H1 (cell line): ENCODE results near the gene NDUFA5. TPM values are rescaled to one million over a fixed set of nuclear protein-coding genes. Genes with fewer than 3 reads are reported as not detected.
"Not testable (repeated sequence)": the region's sequence is repeated elsewhere in the genome, so short reads cannot be mapped to it uniquely, and the experiment has no call there.

ENCODE experiments used
- CTCF ChIA-PET: fragments of 300-600 bp; sonication (Branson Sonifier 250); formaldehyde crosslinking; loops from one replicate; lab custom pipeline; 2021; ENCODE audit not compliant: partially characterized antibody; lab: Charles Lee
- POLR2A ChIA-PET: fragments of 300-600 bp; sonication (Branson Sonifier 250); formaldehyde crosslinking; loops from one replicate; lab custom pipeline; 2021; ENCODE audit warnings: inconsistent platforms; ENCODE audit not compliant: partially characterized antibody; lab: Charles Lee
- DNase-seq, 2 experiments: peaks; one replicate each; pipeline versions ENCODE4 v3.0.0 to v3.0.0-alpha.2; 2010 to 2022; ENCODE audit warnings: low spot score in 2 of 2, low read depth in 1 of 2, mixed read lengths in 1 of 2
- FAIRE-seq: peaks from 2 replicates; lab custom pipeline; 2011; peaks lifted over from hg19 to GRCh38; lab: Jason Lieb, UNC
- H2AFZ ChIP-seq: 2 replicates; pipeline ENCODE4 v1.8.1; 2012; ENCODE audit warnings: low read length, inconsistent platforms
- H2AK5ac ChIP-seq: 2 replicates; pipeline ENCODE4 v1.6.1; 2013; ENCODE audit warnings: low read depth, low read length
- H2BK120ac ChIP-seq: replicated peaks from 2 replicates; pipeline ENCODE3; 2013; ENCODE audit warnings: low read depth, low read length, inconsistent platforms
- H2BK12ac ChIP-seq: 2 replicates; pipeline ENCODE4 v1.6.1; 2013; ENCODE audit warnings: low read depth, low read length
- H2BK15ac ChIP-seq: 2 replicates; pipeline ENCODE4 v1.6.1; 2013; ENCODE audit warnings: low read length
- H2BK20ac ChIP-seq: 2 replicates; pipeline ENCODE4 v1.6.1; 2013; ENCODE audit warnings: low read length
- H2BK5ac ChIP-seq: 2 replicates; pipeline ENCODE4 v1.6.1; 2013; ENCODE audit warnings: low read depth, low read length
- H3K14ac ChIP-seq: 2 replicates; pipeline ENCODE4 v1.6.1; 2013; ENCODE audit warnings: inconsistent platforms; ENCODE audit not compliant: insufficient read length
- H3K18ac ChIP-seq: 2 replicates; pipeline ENCODE4 v1.6.1; 2013; ENCODE audit warnings: low read length; ENCODE audit errors: extremely low read depth
- H3K23ac ChIP-seq: 2 replicates; pipeline ENCODE4 v1.6.1; 2013; ENCODE audit warnings: inconsistent platforms; ENCODE audit not compliant: insufficient read length
- H3K23me2 ChIP-seq: 2 replicates; pipeline ENCODE4 v1.6.1; 2013; ENCODE audit warnings: low read depth, low read length
- H3K27ac ChIP-seq: 2 replicates; pipeline ENCODE4 v1.6.1; 2011; ENCODE audit warnings: low read depth, low read length, inconsistent platforms
- H3K27me3 ChIP-seq, 4 experiments: replicated peaks in 1 of 4; 1 replicate in 1 of 4; 2 replicates in 3 of 4; pipeline versions ENCODE4 v1.6.1 to v1.8.1; 2011 to 2013; ENCODE audit warnings: low read length in 3 of 4, mild to moderate bottlenecking in 3 of 4, inconsistent platforms in 2 of 4, mixed read lengths in 2 of 4, moderate library complexity in 1 of 4; ENCODE audit not compliant: control insufficient read depth in 3 of 4, insufficient read depth in 3 of 4; ENCODE audit errors: extremely low read depth in 1 of 4
- H3K36me3 ChIP-seq, 4 experiments: 2 replicates each; pipeline versions ENCODE4 v1.6.1 to v1.8.1; 2011 to 2013; ENCODE audit warnings: mild to moderate bottlenecking in 4 of 4, low read length in 3 of 4, moderate library complexity in 2 of 4, control low read depth in 1 of 4, inconsistent platforms in 1 of 4; ENCODE audit not compliant: insufficient read depth in 4 of 4, control insufficient read depth in 2 of 4
- H3K4ac ChIP-seq: replicated peaks from 2 replicates; pipeline ENCODE3; 2013; ENCODE audit warnings: low read length, low read depth, mixed read lengths, inconsistent platforms; ENCODE audit not compliant: insufficient read length
- H3K4me1 ChIP-seq, 4 experiments: replicated peaks in 1 of 4; 1 replicate in 1 of 4; 2 replicates in 3 of 4; pipeline versions ENCODE4 v1.6.1 to v1.8.1; 2011 to 2013; ENCODE audit warnings: low read length in 3 of 4, inconsistent platforms in 2 of 4, mixed read lengths in 1 of 4; ENCODE audit not compliant: insufficient read depth in 4 of 4, control insufficient read depth in 3 of 4
- H3K4me2 ChIP-seq, 2 experiments: 2 replicates each; pipeline versions ENCODE4 v1.6.1 to v1.8.1; 2011 to 2013; ENCODE audit warnings: low read depth in 2 of 2, low read length in 2 of 2, control low read depth in 1 of 2, inconsistent platforms in 1 of 2, mild to moderate bottlenecking in 1 of 2; ENCODE audit not compliant: insufficient read depth in 1 of 2
- H3K4me3 ChIP-seq, 4 experiments: fragments of 200-600, 300-600 bp in 1 of 4; sonication (generic), shearing (Covaris generic), sonication (Bioruptor Twin) in 1 of 4; 2 replicates each; pipeline versions ENCODE4 v1.5.1 to v1.8.1; 2011 to 2016; ENCODE audit warnings: low read length in 4 of 4, low read depth in 3 of 4, control low read depth in 2 of 4, inconsistent platforms in 2 of 4, mild to moderate bottlenecking in 2 of 4, mixed read lengths in 1 of 4, moderate library complexity in 1 of 4; ENCODE audit not compliant: insufficient read depth in 2 of 4; ENCODE audit errors: extremely low read depth in 1 of 4
- H3K56ac ChIP-seq: replicated peaks from 2 replicates; pipeline ENCODE3; 2013; ENCODE audit warnings: low read depth, mild to moderate bottlenecking, mixed read lengths, low read length, inconsistent platforms; ENCODE audit not compliant: insufficient read length
- H3K79me1 ChIP-seq: 2 replicates; pipeline ENCODE4 v1.6.1; 2013; ENCODE audit warnings: low read depth, low read length, control low read depth
- H3K79me2 ChIP-seq, 2 experiments: 2 replicates each; pipeline versions ENCODE4 v1.6.1 to v1.8.1; 2012 to 2013; ENCODE audit warnings: low read length in 2 of 2, mild to moderate bottlenecking in 2 of 2, inconsistent platforms in 1 of 2; ENCODE audit not compliant: insufficient read depth in 2 of 2, control insufficient read depth in 1 of 2
- H3K9ac ChIP-seq, 4 experiments: replicated peaks in 1 of 4; 1 replicate in 1 of 4; 2 replicates in 3 of 4; pipeline versions ENCODE4 v1.6.1 to v1.8.1; 2011 to 2013; ENCODE audit warnings: low read depth in 3 of 4, low read length in 3 of 4, control low read depth in 2 of 4, mild to moderate bottlenecking in 2 of 4, moderate library complexity in 2 of 4, inconsistent platforms in 1 of 4; ENCODE audit errors: extremely low read depth in 1 of 4
- H3K9me3 ChIP-seq, 2 experiments: 2 replicates each; pipeline versions ENCODE4 v1.6.1 to v1.8.1; 2012 to 2013; ENCODE audit warnings: mild to moderate bottlenecking in 2 of 2, moderate library complexity in 2 of 2, control low read depth in 1 of 2, inconsistent platforms in 1 of 2, low read depth in 1 of 2, low read length in 1 of 2, mixed read lengths in 1 of 2; ENCODE audit not compliant: insufficient read depth in 2 of 2
- H4K20me1 ChIP-seq, 2 experiments: replicated peaks in 1 of 2; 2 replicates each; pipeline versions ENCODE3 to v1.8.1; 2011 to 2013; ENCODE audit warnings: inconsistent platforms in 2 of 2, low read length in 2 of 2, mild to moderate bottlenecking in 1 of 2; ENCODE audit not compliant: insufficient read depth in 2 of 2, control insufficient read depth in 1 of 2
- H4K5ac ChIP-seq: 2 replicates; pipeline ENCODE4 v1.6.1; 2013; ENCODE audit warnings: low read length, low read depth, mixed read lengths, inconsistent platforms; ENCODE audit not compliant: insufficient read length
- H4K8ac ChIP-seq: 2 replicates; pipeline ENCODE4 v1.8.0; 2013; ENCODE audit warnings: mild to moderate bottlenecking, moderate library complexity, low read length, inconsistent platforms; ENCODE audit not compliant: insufficient read depth; ENCODE audit errors: extremely low read depth
- H4K91ac ChIP-seq: replicated peaks from 2 replicates; pipeline ENCODE3; 2013; ENCODE audit warnings: low read length, mixed read lengths, inconsistent platforms; ENCODE audit not compliant: insufficient read length
- polyA plus RNA-seq, 7 experiments: library from polyadenylated mRNA; depleted of rRNA in 3 of 7; stranded (reverse) in 5 of 7; unstranded in 2 of 7; fragments of >200 nt in 5 of 7; fragments of 200-250 nt in 2 of 7; gene quantifications; 1 replicate in 5 of 7; 2 replicates in 1 of 7; 4 replicates in 1 of 7; pipeline versions ENCODE4 v1.2.1 to v1.2.3, GENCODE V29; 2011 to 2013; ENCODE audit warnings: missing spikeins in 2 of 7, mixed read lengths in 2 of 7
- total RNA-seq: library from RNA; stranded (reverse); fragmentation: NEBNext Ultra II Directional; extraction: Animal tissue kit (Norgen Biotek cat#: 25700); gene quantifications from 2 replicates; pipeline ENCODE4 v1.2.1, GENCODE V29; 2021

The NDUFA5 gene
- total and polyA plus RNA-seq, 2 of the 8 experiments (the other 6 are each of a cell fraction or from before 2014, with no cell fraction given) = 7.6 to 76.3 TPM

- POLR2A ChIA-PET, H2BK15ac ChIP-seq, H3K9me3 ChIP-seq, H3K4me2 ChIP-seq, H3K79me1 ChIP-seq, H2BK5ac ChIP-seq, H2BK12ac ChIP-seq, H2BK120ac ChIP-seq, H2BK20ac ChIP-seq, FAIRE-seq, H4K5ac ChIP-seq, H3K27me3 ChIP-seq, H3K4me3 ChIP-seq, H3K4me1 ChIP-seq, H3K4ac ChIP-seq, H3K56ac ChIP-seq, H3K23ac ChIP-seq, H4K91ac ChIP-seq, H3K9ac ChIP-seq, H3K27ac ChIP-seq, H3K14ac ChIP-seq, H2AK5ac ChIP-seq, H3K23me2 ChIP-seq, H2AFZ ChIP-seq, DNase-seq, H4K20me1 ChIP-seq, CTCF ChIA-PET, H4K8ac ChIP-seq, H3K18ac ChIP-seq: not testable (repeated sequence)
- H3K79me2 ChIP-seq = peaks cover 6 to 47% of the 10 kb centered on the region in 2 experiments
- peaks cover 0 to 29% (median 8%) of the 10 kb centered on the region in 4 experiments; a peak in 4 of 8 replicates for H3K36me3 ChIP-seq
These were observed 5.5 kb downstream of the NDUFA5 start for GRCh38 chr7:123552134-123552533.
